Thoracic aorta (tissue), 2 donors: Measurements from ENCODE around the gene FOXO6. TPM values are rescaled to one million over a fixed set of nuclear protein-coding genes. Genes with fewer than 3 reads are reported as not detected.

Experiments
- ATAC-seq: fragments of 150-250 bp; one replicate; pipeline ENCODE4 v1.8.0; 2017; ENCODE audit warnings: low read depth; ENCODE audit not compliant: insufficient number of reproducible peaks, low FRiP score
- DNase-seq: peaks from one replicate; pipeline ENCODE4 v3.0.0-alpha.2; 2020; ENCODE audit warnings: low spot score
- H3K27ac ChIP-seq, 2 donors: fragments of 200-600 bp; sonication (generic); 1 replicate in 1 of 2; 2 replicates in 1 of 2; pipeline ENCODE4 v1.5.1; 2016; ENCODE audit warnings: mild to moderate bottlenecking in 2 of 2, moderate library complexity in 2 of 2
- H3K27me3 ChIP-seq: fragments of 200-600 bp; sonication (generic); replicated peaks from 2 replicates; pipeline ENCODE4 v1.6.0; 2016; ENCODE audit warnings: mild to moderate bottlenecking; ENCODE audit not compliant: insufficient read depth
- H3K36me3 ChIP-seq: fragments of 200-600 bp; sonication (generic); one replicate; pipeline ENCODE4 v1.5.1; 2016
- H3K4me1 ChIP-seq, 2 donors: fragments of 200-600 bp; sonication (generic); 1 replicate in 1 of 2; 2 replicates in 1 of 2; pipeline versions ENCODE4 v1.5.1 to v1.6.0; 2016; ENCODE audit warnings: low read depth in 2 of 2, mild to moderate bottlenecking in 1 of 2; ENCODE audit not compliant: control insufficient read depth in 1 of 2
- H3K4me3 ChIP-seq: fragments of 200-600 bp; sonication (generic); 2 replicates; pipeline ENCODE4 v1.5.1; 2016; ENCODE audit warnings: mild to moderate bottlenecking
- H3K9me3 ChIP-seq: fragments of 200-600 bp; sonication (generic); 2 replicates; pipeline ENCODE4 v1.5.1; 2016
- total RNA-seq, 2 donors: library from RNA; depleted of rRNA; stranded (reverse); fragments of >200 nt; gene quantifications; one replicate each; pipeline versions ENCODE4 v1.1.0 to v1.2.3, GENCODE V29; 2016
- TF ChIP-seq, protein P1 (sequence below): fragments of 200-600 bp; sonication (generic); IDR thresholded peaks from one replicate; pipeline ENCODE4 v1.5.1; 2019; ENCODE audit warnings: antibody characterized with exemption

Gene FOXO6
- total RNA-seq, 2 donors from 2014 or later = 3.8 TPM; not detected in 1

DNA sequence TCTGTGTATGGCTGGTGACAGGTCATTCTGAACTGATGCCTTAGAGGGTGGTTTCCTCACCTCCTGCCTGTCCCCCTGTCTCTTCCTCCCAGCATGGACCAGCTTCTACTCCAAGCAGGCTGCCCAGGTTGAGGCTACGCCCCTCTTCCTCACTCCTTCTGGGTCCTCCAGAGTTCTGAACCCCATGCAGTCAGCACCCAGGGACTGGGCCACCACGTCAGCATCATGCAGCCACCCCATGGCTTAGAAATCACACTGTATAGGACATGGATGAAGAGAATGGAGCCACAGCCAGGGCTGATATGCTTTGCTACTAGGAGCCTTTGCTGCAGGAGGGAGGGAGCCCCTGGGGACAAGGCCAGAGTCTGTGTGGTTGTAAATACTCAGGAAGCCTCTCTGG is 8.3 kb downstream of the FOXO6 start:
- no peak overlapping the region for H3K4me3 ChIP-seq
- no peaks in the 10 kb centered on the region for H3K27me3 ChIP-seq
- no peaks in the 10 kb centered on the region for H3K36me3 ChIP-seq
- no peaks in the 10 kb centered on the region for H3K9me3 ChIP-seq
- no peak overlapping the region for H3K27ac ChIP-seq
- TF ChIP-seq, protein P1, sequence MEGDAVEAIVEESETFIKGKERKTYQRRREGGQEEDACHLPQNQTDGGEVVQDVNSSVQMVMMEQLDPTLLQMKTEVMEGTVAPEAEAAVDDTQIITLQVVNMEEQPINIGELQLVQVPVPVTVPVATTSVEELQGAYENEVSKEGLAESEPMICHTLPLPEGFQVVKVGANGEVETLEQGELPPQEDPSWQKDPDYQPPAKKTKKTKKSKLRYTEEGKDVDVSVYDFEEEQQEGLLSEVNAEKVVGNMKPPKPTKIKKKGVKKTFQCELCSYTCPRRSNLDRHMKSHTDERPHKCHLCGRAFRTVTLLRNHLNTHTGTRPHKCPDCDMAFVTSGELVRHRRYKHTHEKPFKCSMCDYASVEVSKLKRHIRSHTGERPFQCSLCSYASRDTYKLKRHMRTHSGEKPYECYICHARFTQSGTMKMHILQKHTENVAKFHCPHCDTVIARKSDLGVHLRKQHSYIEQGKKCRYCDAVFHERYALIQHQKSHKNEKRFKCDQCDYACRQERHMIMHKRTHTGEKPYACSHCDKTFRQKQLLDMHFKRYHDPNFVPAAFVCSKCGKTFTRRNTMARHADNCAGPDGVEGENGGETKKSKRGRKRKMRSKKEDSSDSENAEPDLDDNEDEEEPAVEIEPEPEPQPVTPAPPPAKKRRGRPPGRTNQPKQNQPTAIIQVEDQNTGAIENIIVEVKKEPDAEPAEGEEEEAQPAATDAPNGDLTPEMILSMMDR = no peak
- no peak for DNase-seq
- ATAC-seq = no peak
- peaks cover 12 to 36% of the 10 kb centered on the region in 2 donors for H3K4me1 ChIP-seq

DNA sequence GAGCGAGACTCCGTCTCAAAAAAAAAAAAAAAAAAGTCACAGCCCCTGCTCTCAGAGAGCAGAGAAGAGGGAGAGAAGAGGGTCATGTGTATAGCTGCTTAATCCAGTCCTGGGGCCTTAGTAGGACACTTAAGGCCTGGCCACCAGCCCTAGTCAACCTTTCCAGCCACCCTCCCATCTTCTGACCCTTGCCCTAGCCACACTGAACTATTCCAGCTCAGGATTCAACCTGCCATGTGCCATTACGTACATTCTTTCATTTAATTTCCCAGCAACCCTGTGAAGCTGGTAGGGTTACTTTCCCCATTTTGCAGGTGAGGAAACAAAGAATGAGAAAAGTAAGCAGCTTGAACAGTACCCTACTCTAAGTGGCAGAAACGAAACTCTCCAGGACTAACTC is 9.0 kb downstream of the FOXO6 start:
- Histone ChIP-seq H3K36me3 (no peaks in the 10 kb centered on the region), H3K4me3 (no peak overlapping the region), H3K27ac (no peak overlapping the region), H3K9me3 (no peaks in the 10 kb centered on the region), H3K27me3 (no peaks in the 10 kb centered on the region), H3K4me1 (peaks cover 12 to 36% of the 10 kb centered on the region in 2 donors)
- no peak for DNase-seq
- ATAC-seq = no peak
- TF ChIP-seq, protein P1 = no peak

DNA sequence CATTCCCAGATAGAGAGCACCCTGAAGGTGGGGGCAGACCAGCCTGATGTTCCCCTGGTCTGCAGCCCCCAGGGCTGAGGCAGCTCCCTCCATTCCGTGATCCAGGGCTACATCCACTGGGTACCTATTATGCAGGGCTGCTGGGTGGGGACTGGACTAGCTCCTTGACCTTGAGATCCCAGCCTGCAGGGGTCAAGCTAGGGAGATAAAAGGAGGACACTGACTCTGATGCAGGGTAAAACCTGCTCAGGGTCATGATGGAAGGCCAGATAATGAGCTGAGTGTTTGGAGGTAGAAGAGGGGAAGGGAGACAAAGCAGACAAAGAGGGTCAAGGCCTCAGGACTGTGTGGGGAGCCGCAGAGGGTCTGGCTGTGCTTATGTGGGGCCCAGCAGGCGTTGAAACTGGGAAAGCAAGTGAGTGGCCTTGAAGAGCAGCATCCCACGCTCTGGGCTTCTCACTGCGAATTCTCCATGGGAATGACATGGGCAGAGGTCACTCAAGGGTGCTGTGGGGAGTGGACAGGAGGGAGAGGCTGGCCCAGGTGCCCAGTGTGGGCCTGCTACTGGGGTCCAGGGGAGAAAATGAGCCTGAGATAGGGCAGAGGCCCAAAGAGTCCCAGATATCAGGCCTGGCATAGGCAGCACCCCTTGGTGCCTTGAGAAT is 9.7 kb downstream of the FOXO6 start:
- ATAC-seq (no peak), DNase-seq (no peak)
- no peak overlapping the region for H3K27ac ChIP-seq
- no peak overlapping the region for H3K4me3 ChIP-seq
- TF ChIP-seq, protein P1 = no peak
- no peaks in the 10 kb centered on the region for H3K36me3 ChIP-seq
- H3K27me3 ChIP-seq = no peaks in the 10 kb centered on the region
- H3K9me3 ChIP-seq = no peaks in the 10 kb centered on the region
- H3K4me1 ChIP-seq = peaks cover 10 to 29% of the 10 kb centered on the region in 2 donors

DNA sequence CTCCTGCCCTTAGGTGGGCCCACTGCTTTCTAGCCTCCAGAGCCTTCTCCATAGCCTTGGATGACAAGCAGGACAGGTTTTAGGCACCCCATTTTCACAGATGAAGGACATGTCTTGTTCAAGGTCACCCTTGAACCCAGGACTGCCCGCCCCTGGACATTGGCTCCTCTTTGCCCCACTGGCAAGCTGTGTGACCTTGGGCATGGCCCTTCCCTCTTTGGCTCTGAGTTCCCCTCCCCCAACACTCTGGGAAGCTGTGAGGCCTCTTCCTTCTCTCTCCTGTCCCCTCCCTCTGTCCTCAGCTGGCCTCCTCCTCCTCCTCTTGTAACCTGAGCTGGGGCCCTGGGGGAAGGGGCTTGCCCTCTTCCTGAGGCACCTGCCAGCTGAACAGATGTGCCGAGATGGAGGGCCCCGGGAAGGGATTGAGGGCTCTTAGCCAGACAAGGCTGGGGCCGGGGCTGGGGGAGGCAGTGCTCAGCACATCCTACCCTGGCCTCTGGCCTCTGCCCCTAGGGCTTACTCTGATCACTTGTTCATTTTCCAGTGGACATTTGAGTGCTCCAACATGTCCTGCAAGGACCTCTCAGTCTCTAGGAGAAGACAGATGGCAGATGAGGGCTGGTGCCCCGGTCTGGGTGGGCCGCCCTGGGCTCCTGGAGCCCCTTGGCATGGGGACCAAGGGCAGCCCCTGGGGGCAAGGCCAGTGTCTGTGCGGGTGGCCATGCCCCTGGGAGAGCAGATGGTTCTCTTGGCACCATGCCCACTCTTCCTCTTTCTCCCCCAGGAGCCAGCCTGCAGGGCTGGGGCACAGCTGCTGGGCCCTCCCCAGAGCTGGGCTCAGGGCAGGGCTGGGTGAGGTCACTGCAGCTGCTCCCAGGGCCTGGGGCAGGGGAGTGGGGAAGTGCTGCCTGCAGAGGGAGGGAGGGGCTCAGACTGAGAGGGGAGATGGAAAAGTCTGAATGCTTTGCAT is 10.7 kb downstream of the FOXO6 start:
- no peak for ATAC-seq
- DNase-seq = no peak
- TF ChIP-seq, protein P1 = no peak
- Histone ChIP-seq H3K27ac (no peak overlapping the region), H3K9me3 (no peaks in the 10 kb centered on the region), H3K27me3 (no peaks in the 10 kb centered on the region), H3K36me3 (no peaks in the 10 kb centered on the region), H3K4me1 (peaks cover 0 to 20% of the 10 kb centered on the region in 2 donors), H3K4me3 (no peak overlapping the region)

DNA sequence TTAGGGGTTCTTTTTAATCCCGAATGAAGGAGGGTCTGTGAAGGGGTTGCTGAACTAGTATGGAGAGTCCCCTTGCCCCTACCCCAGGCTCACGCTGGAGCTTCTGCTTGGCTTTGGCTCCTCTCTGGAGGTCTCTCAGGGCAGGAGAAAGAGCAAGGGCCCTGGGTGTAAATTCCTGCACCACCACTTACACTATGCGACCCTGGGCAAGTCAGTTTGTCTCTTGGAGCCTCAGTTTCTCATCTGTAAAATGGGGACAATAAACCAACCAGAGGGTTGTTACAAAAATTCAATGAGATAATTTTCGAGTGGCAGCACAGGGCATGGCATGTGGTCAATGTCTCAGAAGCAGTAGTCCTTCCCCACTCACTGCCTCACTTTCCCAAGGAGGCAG is 11.4 kb downstream of the FOXO6 start:
- no peaks in the 10 kb centered on the region for H3K36me3 ChIP-seq
- H3K4me1 ChIP-seq = peaks cover 0 to 18% of the 10 kb centered on the region in 2 donors
- no peaks in the 10 kb centered on the region for H3K9me3 ChIP-seq
- DNase-seq = no peak
- H3K27me3 ChIP-seq = no peaks in the 10 kb centered on the region
- H3K4me3 ChIP-seq = no peak overlapping the region
- ATAC-seq = no peak
- TF ChIP-seq, protein P1 = no peak
- H3K27ac ChIP-seq = no peak overlapping the region
